Right lobe of liver (tissue), 6 donors: Measurements from ENCODE around the gene ATP6V1F. TPM values are rescaled to one million over a fixed set of nuclear protein-coding genes. Genes with fewer than 3 reads are reported as not detected.
A peak's percentile ranks its signal among the peaks of the same experiment; 100 is the strongest.

Experiments
- ATAC-seq, 4 donors: fragments of 200-7000 bp; cut with Tn5 transposase; one replicate each; pipeline ENCODE4 v1.9.1; 2020; ENCODE audit warnings: mild to moderate bottlenecking in 4 of 4, moderate library complexity in 4 of 4
- DNase-seq, 3 donors: peaks; one replicate each; pipeline ENCODE4 v3.0.0-alpha.2; 2020
- H3K27ac ChIP-seq, 3 donors: fragments of 200-600 bp; one replicate each; pipeline ENCODE4 v1.8.0; 2022
- H3K27me3 ChIP-seq, 2 donors: fragments of 200-600 bp; one replicate each; pipeline ENCODE4 v1.8.0; 2022
- H3K36me3 ChIP-seq, 4 donors: fragments of 200-600 bp; sonication (generic) in 1 of 4; one replicate each; pipeline versions ENCODE4 v1.5.1 to v1.8.0; 2017 to 2022; ENCODE audit warnings: control low read depth in 1 of 4
- H3K4me1 ChIP-seq, 4 donors: fragments of 200-600 bp; sonication (generic) in 1 of 4; one replicate each; pipeline versions ENCODE4 v1.5.1 to v1.8.0; 2017 to 2022; ENCODE audit warnings: control low read depth in 1 of 4
- H3K4me3 ChIP-seq, 3 donors: fragments of 200-600 bp; one replicate each; pipeline ENCODE4 v1.8.0; 2022
- H3K9me3 ChIP-seq, 4 donors: fragments of 200-600 bp; sonication (generic) in 1 of 4; one replicate each; pipeline versions ENCODE4 v1.5.1 to v1.8.0; 2017 to 2022; ENCODE audit warnings: control low read depth in 1 of 4
- CTCF ChIP-seq, 4 donors: fragments of 200-600 bp in 3 of 4; fragments of 450-650 bp in 1 of 4; IDR thresholded peaks; one replicate each; pipeline versions ENCODE4 v1.5.1 to v1.8.0; 2016 to 2022; ENCODE audit warnings: antibody characterized with exemption in 4 of 4, mild to moderate bottlenecking in 2 of 4
- POLR2A ChIP-seq: fragments of 450-650 bp; IDR thresholded peaks from one replicate; pipeline ENCODE4 v1.6.1; 2017; ENCODE audit warnings: antibody characterized with exemption, mild to moderate bottlenecking
- WGBS: methylation state at CpG from one replicate; pipeline ENCODE4 v1.1.6; 2018; ENCODE audit warnings: low coverage, low lambda C conversion rate; ENCODE audit not compliant: insufficient coverage; ENCODE audit errors: missing lambda C conversion rate; 5-methylcytosine and 5-hydroxymethylcytosine counted together
- intact Hi-C, 2 donors: fragments of 100-400 bp; cut with DNase I; formaldehyde crosslinking; loops; one replicate each; pipeline versions ENCODE4 v1.11.2 to v1.14.1; 2022
- total RNA-seq, 6 experiments: library from RNA; depleted of rRNA in 2 of 6; stranded (reverse); fragments of >200 nt in 2 of 6; fragmentation: NEBNext Ultra II Directional in 3 of 6; extraction: Animal tissue kit (Norgen Biotek cat#: 25700) in 3 of 6; gene quantifications; one replicate each; pipeline versions ENCODE4 v1.1.0 to v1.2.4, GENCODE V29; 2016 to 2023
- donor health status: DM: no; HTN: yes; CAD: no.
- donor health status: DM: no; HTN: no; CAD: no.
- donor health status: DM: no; HTN: no; CAD: no.
- donor health status: DM: no; HTN: yes; CAD: no.
- donor health status: DM: no; HTN: yes; CAD: no.

The ATP6V1F gene
- total RNA-seq, 6 experiments from 2014 or later, result 26.9 to 72.0 (median 38.9) TPM

- H3K27ac ChIP-seq, result no peak overlapping the region
- WGBS, result 100% methylated on average over 1 of the region's 13 CpGs
- intact Hi-C loops, result no loop called here
- peaks cover 0 to 3% (median 0%) of the 10 kb centered on the region in 4 donors for H3K4me1 ChIP-seq
- no peaks in the 10 kb centered on the region for H3K9me3 ChIP-seq
- H3K27me3 ChIP-seq, result no peaks in the 10 kb centered on the region
- H3K36me3 ChIP-seq, result no peaks in the 10 kb centered on the region
- H3K4me3 ChIP-seq, result no peak overlapping the region
- TF ChIP-seq POLR2A, result no peak
- TF ChIP-seq CTCF (IDR thresholded peaks at IDR 0.05), result no peak
- DNase-seq (peak in 1 of 3 donors; percentile 46), ATAC-seq (no peak)
These were observed 30.0 kb downstream of the ATP6V1F start for GRCh38 chr7:128892521-128893250.

DNA sequence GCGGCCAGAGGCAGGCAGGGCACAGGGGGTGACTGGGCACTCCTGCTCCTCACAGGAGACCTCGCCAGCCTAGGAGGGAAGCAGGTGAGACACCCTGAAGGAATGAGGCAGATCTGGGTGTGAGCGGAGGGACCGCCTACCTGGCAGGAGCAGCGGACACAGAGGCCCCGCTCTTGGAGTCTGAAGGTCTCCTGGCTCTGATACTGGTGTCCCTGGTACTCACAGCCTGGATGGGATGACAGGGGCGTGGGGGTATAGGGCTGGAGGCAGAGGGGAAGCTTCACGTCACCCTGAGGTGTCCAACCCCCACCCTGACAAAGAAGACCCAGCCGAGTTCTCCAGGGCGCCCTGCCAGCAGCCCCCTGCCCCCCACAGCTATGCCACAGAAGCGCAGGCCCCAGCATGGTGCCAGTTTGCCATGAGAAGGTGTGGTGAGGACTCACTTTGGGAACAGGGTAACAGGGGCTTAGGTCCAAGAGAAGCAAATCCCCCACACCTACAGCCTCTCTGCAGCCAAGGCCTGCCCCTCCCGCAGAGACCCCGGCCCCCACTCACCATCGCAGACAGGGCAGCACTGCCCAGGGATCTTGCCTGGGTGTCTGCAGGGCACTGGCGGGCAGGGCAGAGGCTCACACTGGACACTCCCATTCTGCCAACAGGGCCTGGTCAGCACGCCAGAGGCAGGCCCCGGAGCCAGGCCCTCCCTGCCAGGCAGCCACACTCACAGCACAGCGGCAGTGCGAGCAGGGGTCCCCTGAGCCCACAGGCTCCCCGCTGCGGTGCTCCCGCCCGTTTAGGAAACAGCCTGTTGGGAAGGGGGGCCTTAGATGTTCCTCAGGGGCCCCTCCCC is 30.8 kb downstream of the ATP6V1F start:
- H3K27me3 ChIP-seq, result no peaks in the 10 kb centered on the region

DNA sequence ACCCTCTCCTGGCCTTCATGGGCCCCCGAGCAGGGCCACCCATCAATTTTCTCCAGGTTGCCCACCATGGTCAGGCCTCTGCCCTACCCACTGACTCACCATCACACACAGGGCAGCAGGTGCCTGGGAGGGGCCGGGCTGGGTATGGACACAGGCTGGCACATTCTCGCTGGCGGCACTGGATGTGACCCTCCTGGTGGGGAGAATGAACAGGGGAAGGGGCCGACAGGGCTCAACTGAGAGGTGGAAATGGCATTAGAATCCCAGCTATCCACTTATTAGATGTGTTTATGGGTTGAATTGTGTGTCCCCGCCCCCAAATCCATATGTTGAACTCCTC is 31.4 kb downstream of the ATP6V1F start:
- Histone ChIP-seq H3K27me3 (no peaks in the 10 kb centered on the region), H3K36me3 (no peaks in the 10 kb centered on the region), H3K4me1 (peaks cover 0 to 7% (median 2%) of the 10 kb centered on the region in 4 donors), H3K9me3 (no peaks in the 10 kb centered on the region), H3K4me3 (no peak overlapping the region), H3K27ac (no peak overlapping the region)
- no peak for TF ChIP-seq CTCF (IDR thresholded peaks at IDR 0.05)
- no peak for TF ChIP-seq POLR2A
- DNase-seq (peak in 1 of 3 donors; percentile 43), ATAC-seq (no peak)
- WGBS, result no CpG with 5 or more reads among the region's 6 CpGs
- intact Hi-C loops, result no loop called here

More for the DNA sequence above, 30.8 kb downstream of the ATP6V1F start:
- Histone ChIP-seq H3K4me1 (peaks cover 0 to 3% (median 0%) of the 10 kb centered on the region in 4 donors), H3K9me3 (no peaks in the 10 kb centered on the region), H3K27ac (no peak overlapping the region), H3K36me3 (no peaks in the 10 kb centered on the region), H3K4me3 (no peak overlapping the region)
- WGBS, result 77% methylated on average over 9 of the region's 23 CpGs
- peak in 1 of 4 donors; percentile 12 for ATAC-seq
- intact Hi-C loops, result no loop called here
- DNase-seq, result peak in 1 of 3 donors; percentile 51
- TF ChIP-seq CTCF (IDR thresholded peaks at IDR 0.05), result no peak
- no peak for TF ChIP-seq POLR2A

DNA sequence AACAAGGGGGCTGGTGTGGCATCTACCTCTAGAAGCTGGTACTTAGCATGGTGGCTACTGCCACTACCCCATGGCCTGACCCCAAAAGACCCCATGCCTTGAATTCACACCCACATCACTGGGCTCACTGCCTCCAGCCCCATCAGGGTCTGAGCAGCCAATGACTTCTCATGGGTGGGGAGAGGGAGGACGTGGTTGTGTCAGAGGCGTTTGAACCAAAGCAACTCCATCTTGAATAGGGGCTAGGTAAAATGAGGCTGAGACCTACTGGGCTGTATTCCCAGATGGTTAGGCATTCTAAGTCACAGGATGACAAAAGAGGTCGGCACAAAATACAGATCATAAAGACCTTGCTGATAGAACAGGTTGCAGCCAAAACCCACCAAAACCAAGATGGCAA is 32.7 kb downstream of the ATP6V1F start:
- H3K4me3 ChIP-seq, result no peak overlapping the region
- no peaks in the 10 kb centered on the region for H3K9me3 ChIP-seq
- peak in 1 of 3 donors; percentile 18 for DNase-seq
- WGBS, result 50% methylated on average over 3 of the region's 3 CpGs
- no peaks in the 10 kb centered on the region for H3K27me3 ChIP-seq
- no peak for ATAC-seq
- no peak overlapping the region for H3K27ac ChIP-seq
- TF ChIP-seq POLR2A, result no peak
- TF ChIP-seq CTCF (IDR thresholded peaks at IDR 0.05), result no peak
- intact Hi-C loops, result no loop called here
- peaks cover 0 to 18% (median 6%) of the 10 kb centered on the region in 4 donors for H3K4me1 ChIP-seq
- no peaks in the 10 kb centered on the region for H3K36me3 ChIP-seq
